ENCODE results near the gene ZC3H12D.

The ZC3H12D gene

GRCh38 chr6:149444360-149445094, 40.3 kb downstream of the ZC3H12D start:
- peak in 1 of 56 donors; percentile 20 for DNase-seq

GRCh38 chr6:149443411-149444181, 41.2 kb downstream of the ZC3H12D start:
- DNase-seq: peak in 27 of 56 donors; percentile 9 to 68 (median 30)

- no peak for DNase-seq
These were observed 43.1 kb downstream of the ZC3H12D start for GRCh38 chr6:149441740-149442139.

- no peak for DNase-seq
These were observed 43.8 kb downstream of the ZC3H12D start for GRCh38 chr6:149440735-149441671.

- no peak for DNase-seq
These were observed 45.2 kb downstream of the ZC3H12D start for GRCh38 chr6:149439626-149440025.

GRCh38 chr6:149438855-149439254, 46.0 kb downstream of the ZC3H12D start:
- no peak for DNase-seq

- no peak for DNase-seq
These were observed 47.6 kb downstream of the ZC3H12D start for GRCh38 chr6:149437212-149437611.

GRCh38 chr6:149436647-149437046, 48.2 kb downstream of the ZC3H12D start:
- DNase-seq: no peak

- DNase-seq: no peak
These were observed 48.8 kb downstream of the ZC3H12D start for GRCh38 chr6:149435919-149436586.

GRCh38 chr6:149433881-149434280, 50.9 kb downstream of the ZC3H12D start:
- DNase-seq: no peak

GRCh38 chr6:149433405-149433804, 51.4 kb downstream of the ZC3H12D start:
- DNase-seq: no peak

- peak in 55 of 56 donors; percentile 17 to 96 (median 80) for DNase-seq
These were observed 52.7 kb downstream of the ZC3H12D start for GRCh38 chr6:149431905-149432775.

GRCh38 chr6:149429427-149430360, 55.1 kb downstream of the ZC3H12D start:
- no peak for DNase-seq

GRCh38 chr6:149428606-149429005, 56.2 kb downstream of the ZC3H12D start:
- DNase-seq: no peak

GRCh38 chr6:149425754-149426153, 59.1 kb downstream of the ZC3H12D start:
- DNase-seq: no peak

- DNase-seq: no peak
These were observed 59.6 kb downstream of the ZC3H12D start for GRCh38 chr6:149425224-149425623.

GRCh38 chr6:149423964-149424440, 60.8 kb downstream of the ZC3H12D start:
- DNase-seq: peak in 1 of 56 donors; percentile 24

GRCh38 chr6:149422581-149422980, 62.2 kb downstream of the ZC3H12D start:
- DNase-seq: no peak

GRCh38 chr6:149421132-149421531, 63.7 kb downstream of the ZC3H12D start:
- DNase-seq: no peak

Data from nucleus accumbens (tissue), 56 donors.